Upper lobe of left lung (tissue), 4 donors: ENCODE data around the gene CLEC16A.

Experiments
- CTCF ChIP-seq, 6 experiments: fragments of 450-650 bp in 4 of 6; fragments of 200-600 bp in 2 of 6; sonication (generic) in 2 of 6; IDR thresholded peaks; one replicate each; pipeline ENCODE4 v1.5.1; 2016 to 2019; ENCODE audit warnings: antibody characterized with exemption in 6 of 6
- EP300 ChIP-seq, 4 donors: sonication (generic); formaldehyde crosslinking; IDR thresholded peaks; one replicate each; pipeline ENCODE4 v1.5.1; 2017; ENCODE audit warnings: antibody characterized with exemption in 4 of 4, control low read depth in 2 of 4
- POLR2A ChIP-seq, 4 donors: fragments of 450-650 bp; IDR thresholded peaks; one replicate each; pipeline ENCODE4 v1.5.1; 2016 to 2017; ENCODE audit warnings: antibody characterized with exemption in 4 of 4, mild to moderate bottlenecking in 2 of 4

- TF ChIP-seq POLR2A (IDR thresholded peaks at IDR 0.05) (no peak), CTCF (IDR thresholded peaks at IDR 0.05) (no peak), EP300 (IDR thresholded peaks at IDR 0.05) (no peak)
Observed at GRCh38 chr16:11143372-11144035, 199.1 kb downstream of the CLEC16A start.
